Adipose tissue (tissue), 3 donors: ENCODE data around the gene OAS2. TPM values are rescaled to one million over a fixed set of nuclear protein-coding genes. Genes with fewer than 3 reads are reported as not detected.

Experiments used
- polyA plus RNA-seq, 3 donors: library from polyadenylated mRNA; stranded (reverse); fragments of 200-250 nt; gene quantifications; one replicate each; pipeline ENCODE4 v1.2.3, GENCODE V29; 2013
- donor health status: healthy with polysubstance abuse.
- donor health status: Bipolar disorder and iron deficiency.
- donor health status: healthy.

Gene OAS2
- polyA plus RNA-seq, 3 donors: 2.2 to 9.4 (median 4.9) TPM

Other genes with a start within 250 kb of the OAS2 start
- gene RPH3A, start 186.8 kb upstream of the OAS2 start, polyA plus RNA-seq: under 1 TPM; 0.09 to 0.45 (median 0.15) TPM
- 10 to 100 TPM in 2 of 3 donors, 1 to 10 TPM in 1; 6.6 to 25.9 (median 23.2) TPM for gene OAS1, start 71.6 kb upstream of the OAS2 start, polyA plus RNA-seq
- gene OAS3, start 40.0 kb upstream of the OAS2 start, polyA plus RNA-seq: 1 to 10 TPM; 3.6 to 7.3 (median 7.1) TPM
- gene DTX1, start 78.2 kb downstream of the OAS2 start, polyA plus RNA-seq: 100 to 1,000 TPM in 1 of 3 donors, 10 to 100 TPM in 1, 1 to 10 TPM in 1; 3.4 to 109 (median 21.9) TPM
- gene RASAL1, start 157.2 kb downstream of the OAS2 start, polyA plus RNA-seq: 1 to 10 TPM in 1 of 3 donors, under 1 TPM in 1, not detected in 1; 0.74 to 1.9 TPM
- under 1 TPM in 2 of 3 donors, not detected in 1; 0.39 to 0.73 TPM for gene CFAP73, start 171.2 kb downstream of the OAS2 start, polyA plus RNA-seq
- gene DDX54, start 207.0 kb downstream of the OAS2 start, polyA plus RNA-seq: 10 to 100 TPM; 25.8 to 49.2 (median 38.6) TPM
- 10 to 100 TPM in 1 of 3 donors, 1 to 10 TPM in 2; 8.4 to 10.3 (median 8.7) TPM for gene RITA1, start 207.2 kb downstream of the OAS2 start, polyA plus RNA-seq
- 10 to 100 TPM; 26.4 to 41.7 (median 36.1) TPM for gene TPCN1, start 242.9 kb downstream of the OAS2 start, polyA plus RNA-seq